NCI-H2081 (cell line): ENCODE results near the gene FBXW10B.
A peak's percentile ranks its signal among the peaks of the same experiment; 100 is the strongest.
"Not testable (repeated sequence)": the region's sequence is repeated elsewhere in the genome, so short reads cannot be mapped to it uniquely, and the experiment has no call there.

ENCODE experiments used
- DNase-seq, 2 experiments: peaks; one replicate each; lab custom pipeline; 2025; lab: John Stamatoyannopoulos, UW

Gene FBXW10B, protein sequence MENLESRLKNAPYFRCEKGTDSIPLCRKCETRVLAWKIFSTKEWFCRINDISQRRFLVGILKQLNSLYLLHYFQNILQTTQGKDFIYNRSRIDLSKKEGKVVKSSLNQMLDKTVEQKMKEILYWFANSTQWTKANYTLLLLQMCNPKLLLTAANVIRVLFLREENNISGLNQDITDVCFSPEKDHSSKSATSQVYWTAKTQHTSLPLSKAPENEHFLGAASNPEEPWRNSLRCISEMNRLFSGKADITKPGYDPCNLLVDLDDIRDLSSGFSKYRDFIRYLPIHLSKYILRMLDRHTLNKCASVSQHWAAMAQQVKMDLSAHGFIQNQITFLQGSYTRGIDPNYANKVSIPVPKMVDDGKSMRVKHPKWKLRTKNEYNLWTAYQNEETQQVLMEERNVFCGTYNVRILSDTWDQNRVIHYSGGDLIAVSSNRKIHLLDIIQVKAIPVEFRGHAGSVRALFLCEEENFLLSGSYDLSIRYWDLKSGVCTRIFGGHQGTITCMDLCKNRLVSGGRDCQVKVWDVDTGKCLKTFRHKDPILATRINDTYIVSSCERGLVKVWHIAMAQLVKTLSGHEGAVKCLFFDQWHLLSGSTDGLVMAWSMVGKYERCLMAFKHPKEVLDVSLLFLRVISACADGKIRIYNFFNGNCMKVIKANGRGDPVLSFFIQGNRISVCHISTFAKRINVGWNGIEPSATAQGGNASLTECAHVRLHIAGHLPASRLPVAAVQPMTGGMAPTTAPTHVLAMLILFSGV

GRCh38 chr17:15619331-15620058 is at the start of gene FBXW10B:
Gene FBXW10B (minus strand): TSS chr17:15619704. CDS start chr17:15619512, 192 bp downstream.
- not testable (repeated sequence) for DNase-seq

GRCh38 chr17:15663691-15664090 is 44.2 kb upstream of the FBXW10B start:
- DNase-seq = no peak

- DNase-seq = no peak
Measured at GRCh38 chr17:15663176-15663575, 43.7 kb upstream of the FBXW10B start.

GRCh38 chr17:15662681-15663080 is 43.2 kb upstream of the FBXW10B start:
- DNase-seq = no peak

GRCh38 chr17:15660077-15660476 is 40.6 kb upstream of the FBXW10B start:
- no peak for DNase-seq

DNA sequence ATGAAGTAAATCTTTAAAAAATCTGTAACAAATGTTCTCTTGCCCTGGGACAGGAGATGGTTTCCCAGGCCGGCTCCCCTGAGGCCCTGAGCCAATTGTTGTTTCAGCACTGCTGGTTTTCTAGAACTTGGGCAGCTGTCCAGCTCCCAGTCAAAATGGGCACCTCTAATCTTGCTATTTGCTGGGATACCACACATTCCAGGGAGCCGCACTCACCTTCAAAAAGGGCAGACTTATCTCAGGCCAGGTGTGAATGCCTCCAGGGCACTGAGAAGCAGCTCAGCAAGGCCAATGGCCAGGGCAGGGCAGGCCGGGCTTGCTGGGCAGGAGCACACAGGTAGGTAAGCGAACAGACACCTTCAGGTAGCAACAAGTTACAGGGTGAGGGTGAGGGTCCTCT is 40.2 kb upstream of the FBXW10B start:
- DNase-seq = no peak

DNA sequence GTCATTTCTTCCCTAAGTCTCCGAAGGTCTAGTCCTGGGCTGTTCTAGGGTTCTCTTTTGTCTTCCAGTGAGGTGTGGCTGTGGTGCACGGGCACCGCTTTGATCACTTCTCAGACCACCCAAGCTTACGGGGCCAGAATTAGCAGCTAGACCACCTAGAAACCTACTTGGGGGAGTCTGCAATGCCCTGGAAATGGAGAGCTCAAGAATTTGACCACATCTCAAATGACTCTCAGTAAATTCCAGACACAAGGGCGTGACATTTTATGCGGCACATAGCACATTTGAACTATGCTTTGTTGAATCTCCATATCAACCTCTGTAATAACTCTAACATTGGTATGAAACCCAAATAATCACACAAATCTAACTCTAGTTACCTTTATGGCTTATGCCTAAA is 39.7 kb upstream of the FBXW10B start:
- DNase-seq = no peak

GRCh38 chr17:15658296-15658695 is 38.8 kb upstream of the FBXW10B start:
- DNase-seq = no peak

DNA sequence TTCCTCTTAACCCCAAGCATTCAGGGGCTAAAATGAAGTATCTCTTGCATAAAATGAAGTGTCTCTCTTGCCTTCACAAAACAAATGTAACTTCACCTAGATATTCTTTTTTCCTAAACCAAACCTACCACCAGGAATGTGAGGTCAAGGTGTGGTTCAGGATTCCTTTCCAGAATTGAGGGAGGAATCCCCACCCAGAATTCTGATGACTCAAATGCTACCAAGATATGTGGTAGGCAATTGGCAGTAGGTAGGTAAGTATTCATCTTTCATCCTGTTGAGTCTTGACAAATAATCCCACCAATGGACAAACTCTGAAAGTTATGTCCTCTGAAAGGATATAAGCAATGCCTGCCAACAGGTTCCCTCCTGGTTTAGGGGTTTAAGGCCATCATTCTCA is 38.4 kb upstream of the FBXW10B start:
- DNase-seq = no peak

- no peak for DNase-seq
Measured at GRCh38 chr17:15654886-15655561, 35.5 kb upstream of the FBXW10B start.

DNA sequence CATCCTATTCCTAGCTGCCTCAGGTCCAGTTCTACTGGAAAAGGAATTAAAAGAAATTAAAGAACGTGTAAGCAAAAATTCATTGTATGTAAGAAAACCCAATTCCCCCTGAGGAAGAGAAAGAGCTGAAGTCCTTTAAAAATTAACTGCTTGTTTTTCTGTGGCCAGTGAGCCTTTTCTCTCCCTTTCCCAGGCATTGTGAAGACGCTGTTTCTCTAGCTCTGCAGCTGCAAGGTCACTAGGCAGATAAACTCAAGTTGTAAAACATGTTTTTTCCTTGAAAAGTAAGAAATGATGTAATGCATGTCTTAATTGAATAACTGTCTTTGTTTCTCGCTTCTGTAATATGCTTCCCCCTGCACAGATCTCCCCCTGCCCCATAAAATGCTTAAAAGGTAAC is 34.9 kb upstream of the FBXW10B start:
- not testable (repeated sequence) for DNase-seq

DNA sequence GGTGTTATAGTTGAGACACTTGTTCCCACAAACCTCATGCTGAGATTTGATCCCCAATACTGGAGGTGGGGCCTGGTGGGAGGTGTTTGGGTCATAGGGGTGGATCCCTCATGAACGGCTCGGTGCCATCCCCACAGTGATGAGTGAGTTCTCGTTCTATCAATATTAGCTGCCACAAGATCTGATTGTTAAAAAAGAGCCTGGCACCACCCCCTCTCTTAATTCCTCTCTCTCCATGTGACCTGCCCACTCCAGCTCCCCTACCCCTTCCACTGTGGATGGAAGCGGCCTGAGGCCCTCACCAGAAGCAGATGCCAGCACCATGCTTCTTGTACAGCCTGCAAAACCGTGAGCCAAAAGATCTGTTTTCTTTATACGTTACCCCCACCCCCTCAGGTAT is 33.5 kb upstream of the FBXW10B start:
- no peak for DNase-seq

DNA sequence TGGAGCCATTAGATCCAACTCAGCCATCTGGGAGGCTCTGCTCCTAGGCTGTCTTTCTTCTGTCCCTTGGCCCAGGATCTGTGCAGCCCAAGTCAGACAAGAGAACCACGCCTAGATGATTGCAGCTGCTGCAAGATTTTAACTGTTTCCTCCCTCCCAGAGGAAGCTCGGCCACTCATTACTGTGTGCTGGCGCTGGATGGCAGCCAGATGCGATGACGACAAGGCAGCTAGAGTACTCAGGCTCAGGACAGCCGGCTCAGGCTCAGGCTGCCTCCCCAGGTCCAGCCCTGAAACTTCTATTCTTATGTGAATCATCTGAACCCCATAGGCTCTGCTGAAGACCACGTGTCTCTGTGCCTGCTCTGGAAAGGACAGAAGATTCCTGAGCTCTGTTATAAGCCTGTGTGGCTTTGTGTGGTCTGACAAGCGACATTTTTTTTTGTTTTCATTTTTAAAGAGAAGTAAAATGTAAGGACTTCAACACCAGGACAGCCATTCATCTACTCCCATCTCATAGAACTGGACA is 32.1 kb upstream of the FBXW10B start:
- peak; percentile 57 to 78 for DNase-seq

GRCh38 chr17:15650741-15651582 is 31.5 kb upstream of the FBXW10B start:
- no peak for DNase-seq

- DNase-seq = no peak
Measured at GRCh38 chr17:15649861-15650421, 30.4 kb upstream of the FBXW10B start.

GRCh38 chr17:15648386-15648785 is 28.9 kb upstream of the FBXW10B start:
- no peak for DNase-seq

GRCh38 chr17:15645942-15646312 is 26.4 kb upstream of the FBXW10B start:
- DNase-seq = not testable (repeated sequence)

DNA sequence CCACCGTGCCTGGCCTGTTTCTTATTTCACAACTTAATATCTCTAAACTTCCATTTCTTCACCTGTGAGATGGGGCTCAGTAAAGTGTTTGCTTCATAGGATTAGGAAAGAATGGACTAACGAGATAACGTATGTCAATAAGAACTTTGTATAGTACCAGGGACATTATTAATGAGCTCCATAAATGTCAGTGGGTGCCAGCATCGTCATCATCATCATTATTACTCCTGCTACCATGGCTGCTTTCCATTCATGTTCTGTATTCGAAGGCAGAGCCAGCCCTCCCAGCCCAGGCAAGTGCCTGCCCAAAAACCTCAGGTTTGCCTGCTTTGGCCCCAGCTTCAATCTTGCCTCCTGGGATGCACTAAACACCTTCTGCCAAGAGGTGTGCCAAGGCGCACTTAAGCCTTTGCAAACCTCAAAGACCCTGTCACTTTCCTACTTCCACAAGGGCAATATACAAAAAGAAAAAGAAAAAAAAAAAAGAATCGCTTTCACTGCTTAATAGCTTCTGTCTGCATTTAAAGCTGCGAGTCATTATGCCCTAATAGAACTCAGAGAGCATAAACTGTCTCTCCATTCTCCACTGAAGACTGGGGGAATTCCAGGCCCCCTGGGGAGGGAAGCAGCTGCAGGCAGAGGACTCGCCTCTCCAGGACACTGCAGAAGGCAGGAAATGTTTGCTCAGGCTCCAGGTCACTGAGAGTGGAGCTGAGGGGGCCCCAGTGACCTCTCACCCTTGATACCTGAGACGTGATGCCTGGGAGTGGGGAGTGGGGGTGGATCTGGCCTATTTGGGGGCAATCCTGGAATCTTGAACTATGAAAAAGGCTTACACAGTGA is 25.8 kb upstream of the FBXW10B start:
- DNase-seq = peak in 1 of 2 experiments; percentile 3

DNA sequence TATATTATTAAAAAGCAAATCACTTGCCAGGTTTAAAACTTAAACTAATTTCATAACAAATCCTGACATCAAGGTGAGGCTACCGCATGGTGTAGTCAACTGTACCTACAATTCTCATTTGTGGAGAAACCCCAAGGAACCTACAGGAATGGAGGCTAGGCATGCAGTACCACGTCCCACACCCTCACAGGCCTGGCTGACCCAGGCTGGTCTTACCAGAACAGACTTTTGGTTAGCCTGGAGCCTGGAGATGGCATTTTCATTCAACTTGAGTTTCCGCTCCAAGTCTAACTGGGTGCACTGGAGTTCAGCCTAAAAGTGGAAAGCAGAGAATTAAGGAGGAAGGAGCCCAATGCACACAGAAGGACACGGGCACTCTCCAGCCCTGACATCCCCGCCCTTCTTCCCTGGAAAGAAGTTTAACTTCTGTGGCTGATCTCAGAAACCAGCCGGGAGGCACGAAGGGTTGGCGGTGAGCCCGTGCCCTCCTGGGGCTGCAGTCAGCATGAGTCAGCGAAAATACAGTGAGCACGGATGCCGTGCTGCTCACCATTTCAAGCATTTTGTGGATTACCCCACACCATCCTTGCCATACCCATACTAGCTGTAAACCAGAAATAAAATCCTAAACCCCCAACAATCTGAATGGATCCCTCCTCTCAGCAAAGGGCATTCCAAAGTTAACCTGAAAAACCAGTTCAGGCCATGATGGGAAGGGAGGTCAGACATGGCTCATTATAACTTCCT is 23.2 kb upstream of the FBXW10B start:
- DNase-seq = not testable (repeated sequence)
